PC-9 (cell line): ENCODE measurements around the gene MSMO1.

ENCODE experiments used
- EZH2 ChIP-seq: fragments of 200-600 bp; sonication (generic); IDR thresholded peaks from 2 replicates; pipeline ENCODE4 v1.8.0; 2017; ENCODE audit warnings: antibody characterized with exemption, low read depth
- TF ChIP-seq, protein P1 (sequence below): fragments of 200-600 bp; sonication (generic); conservative IDR thresholded peaks from 2 replicates; pipeline ENCODE4 v1.6.1; 2017; ENCODE audit warnings: mixed run types, antibody characterized with exemption, mild to moderate bottlenecking, moderate library complexity

DNA sequence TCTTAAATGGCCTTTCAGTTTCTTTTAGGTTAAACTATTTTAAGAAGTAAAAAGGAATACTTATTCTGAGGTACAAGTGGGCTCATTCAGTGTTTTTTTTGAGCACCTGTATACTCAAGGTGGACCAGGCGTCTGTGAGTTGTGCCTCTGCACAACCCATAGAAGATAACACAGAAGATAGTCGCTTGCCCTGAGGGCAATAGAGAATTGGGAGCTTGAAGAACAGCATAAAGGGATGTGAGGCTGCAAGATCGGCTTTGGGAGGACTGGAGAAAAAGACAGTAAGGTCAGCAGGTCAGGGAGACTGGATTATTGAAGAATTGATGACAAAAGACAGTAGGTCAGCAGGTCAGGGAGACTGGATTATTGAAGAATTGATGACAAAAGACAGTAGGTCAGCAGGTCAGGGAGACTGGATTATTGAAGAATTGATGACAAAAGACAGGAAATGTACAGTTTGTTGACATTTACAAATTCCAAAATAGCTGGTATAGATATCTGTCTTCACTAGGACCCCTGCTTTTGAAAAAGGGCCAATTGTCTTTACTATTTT lies 54.4 kb downstream of the MSMO1 start:
- TF ChIP-seq, protein P1, sequence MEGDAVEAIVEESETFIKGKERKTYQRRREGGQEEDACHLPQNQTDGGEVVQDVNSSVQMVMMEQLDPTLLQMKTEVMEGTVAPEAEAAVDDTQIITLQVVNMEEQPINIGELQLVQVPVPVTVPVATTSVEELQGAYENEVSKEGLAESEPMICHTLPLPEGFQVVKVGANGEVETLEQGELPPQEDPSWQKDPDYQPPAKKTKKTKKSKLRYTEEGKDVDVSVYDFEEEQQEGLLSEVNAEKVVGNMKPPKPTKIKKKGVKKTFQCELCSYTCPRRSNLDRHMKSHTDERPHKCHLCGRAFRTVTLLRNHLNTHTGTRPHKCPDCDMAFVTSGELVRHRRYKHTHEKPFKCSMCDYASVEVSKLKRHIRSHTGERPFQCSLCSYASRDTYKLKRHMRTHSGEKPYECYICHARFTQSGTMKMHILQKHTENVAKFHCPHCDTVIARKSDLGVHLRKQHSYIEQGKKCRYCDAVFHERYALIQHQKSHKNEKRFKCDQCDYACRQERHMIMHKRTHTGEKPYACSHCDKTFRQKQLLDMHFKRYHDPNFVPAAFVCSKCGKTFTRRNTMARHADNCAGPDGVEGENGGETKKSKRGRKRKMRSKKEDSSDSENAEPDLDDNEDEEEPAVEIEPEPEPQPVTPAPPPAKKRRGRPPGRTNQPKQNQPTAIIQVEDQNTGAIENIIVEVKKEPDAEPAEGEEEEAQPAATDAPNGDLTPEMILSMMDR: no peak
- TF ChIP-seq EZH2: no peak
